Thyroid gland (tissue), 4 donors: ENCODE results near the gene ZSWIM6. TPM values are rescaled to one million over a fixed set of nuclear protein-coding genes. Genes with fewer than 3 reads are reported as not detected.

Experiments
- DNase-seq, 2 donors: peaks; one replicate each; pipeline ENCODE4 v3.0.0-alpha.2; 2019
- H3K27ac ChIP-seq, 3 donors: fragments of 200-600 bp; sonication (generic); 1 replicate in 2 of 3; 2 replicates in 1 of 3; pipeline ENCODE4 v1.5.1; 2016 to 2019; ENCODE audit warnings: mild to moderate bottlenecking in 1 of 3, moderate library complexity in 1 of 3
- H3K27me3 ChIP-seq: fragments of 200-600 bp; sonication (generic); one replicate; pipeline ENCODE4 v1.5.1; 2019
- H3K36me3 ChIP-seq, 2 donors: fragments of 200-600 bp; sonication (generic); one replicate each; pipeline ENCODE4 v1.5.1; 2016 to 2019
- H3K4me1 ChIP-seq, 2 donors: fragments of 200-600 bp; sonication (generic); one replicate each; pipeline ENCODE4 v1.5.1; 2017 to 2019
- H3K4me3 ChIP-seq, 3 donors: fragments of 200-600 bp; sonication (generic); replicated peaks in 1 of 3; 1 replicate in 2 of 3; 2 replicates in 1 of 3; pipeline ENCODE4 v1.5.1; 2016; ENCODE audit warnings: mild to moderate bottlenecking in 1 of 3
- H3K9me3 ChIP-seq: fragments of 200-600 bp; sonication (generic); one replicate; pipeline ENCODE4 v1.5.1; 2017
- CTCF ChIP-seq, 6 experiments: fragments of 200-600 bp in 3 of 6; fragments of 450-650 bp in 3 of 6; sonication (generic) in 3 of 6; IDR thresholded peaks; one replicate each; pipeline ENCODE4 v1.5.1; 2016 to 2019; ENCODE audit warnings: antibody characterized with exemption in 6 of 6, mild to moderate bottlenecking in 2 of 6, inconsistent platforms in 1 of 6, moderate library complexity in 1 of 6
- POLR2A ChIP-seq, 2 donors: fragments of 450-650 bp; IDR thresholded peaks; one replicate each; pipeline ENCODE4 v1.6.1; 2017; ENCODE audit warnings: antibody characterized with exemption in 2 of 2, mild to moderate bottlenecking in 2 of 2, moderate library complexity in 1 of 2
- WGBS, 2 donors: methylation state at CpG; one replicate each; pipeline ENCODE4 v1.1.5; 2017; 5-methylcytosine and 5-hydroxymethylcytosine counted together
- intact Hi-C: fragments of 100-400 bp; cut with DNase I; formaldehyde crosslinking; loops from one replicate; pipeline ENCODE4 v1.15.1; 2023
- total RNA-seq, 4 donors: library from RNA; depleted of rRNA; stranded (reverse); fragments of >200 nt; gene quantifications; one replicate each; pipeline ENCODE4 v1.2.3, GENCODE V29; 2016

ZSWIM6 gene
- total RNA-seq, 4 donors from 2014 or later = 11.8 to 20.1 (median 14.5) TPM

- no peaks in the 10 kb centered on the region for H3K36me3 ChIP-seq
- H3K9me3 ChIP-seq = no peaks in the 10 kb centered on the region
- no peaks in the 10 kb centered on the region for H3K27me3 ChIP-seq
- H3K4me1 ChIP-seq = peaks cover 16 to 24% of the 10 kb centered on the region in 2 donors
- intact Hi-C loops = no loop called here
- WGBS, 2 donors = 95% methylated on average over 1 of the region's 1 CpG
- H3K4me3 ChIP-seq = no peak overlapping the region
- TF ChIP-seq CTCF (IDR thresholded peaks at IDR 0.05) (no peak), POLR2A (IDR thresholded peaks at IDR 0.05) (no peak)
- no peak overlapping the region for H3K27ac ChIP-seq
- DNase-seq = peak in 1 of 2 donors; percentile 5
These were observed 21.2 kb downstream of the ZSWIM6 start for GRCh38 chr5:61353293-61353692.

- H3K27me3 ChIP-seq = no peaks in the 10 kb centered on the region
- H3K9me3 ChIP-seq = no peaks in the 10 kb centered on the region
- intact Hi-C loops = no loop called here
- no peaks in the 10 kb centered on the region for H3K36me3 ChIP-seq
- WGBS, 2 donors = 94 to 99% methylated on average over 2 of the region's 2 CpGs
- peaks cover 16 to 24% of the 10 kb centered on the region in 2 donors for H3K4me1 ChIP-seq
- H3K4me3 ChIP-seq = no peak overlapping the region
- H3K27ac ChIP-seq = no peak overlapping the region
- no peak for TF ChIP-seq POLR2A (IDR thresholded peaks at IDR 0.05)
- TF ChIP-seq CTCF (IDR thresholded peaks at IDR 0.05) = no peak
- DNase-seq = no peak
These were observed 22.1 kb downstream of the ZSWIM6 start for GRCh38 chr5:61354199-61354598.

GRCh38 chr5:61357745-61358144 lies 25.7 kb downstream of the ZSWIM6 start:
- Histone ChIP-seq H3K4me3 (no peak overlapping the region), H3K9me3 (no peaks in the 10 kb centered on the region), H3K27me3 (no peaks in the 10 kb centered on the region), H3K36me3 (no peaks in the 10 kb centered on the region), H3K27ac (no peak overlapping the region), H3K4me1 (peaks cover 4 to 7% of the 10 kb centered on the region in 2 donors)
- no peak for TF ChIP-seq POLR2A (IDR thresholded peaks at IDR 0.05)
- peak in 4 of 6 experiments; percentile 15 to 31 (median 26) for TF ChIP-seq CTCF (IDR thresholded peaks at IDR 0.05)
- peak in 1 of 2 donors; percentile 19 for DNase-seq
- 19 to 44% methylated on average over 2 of the region's 2 CpGs for WGBS, 2 donors
- intact Hi-C loops = no loop called here

- WGBS, 2 donors = 91 to 93% methylated on average over 2 of the region's 2 CpGs
- intact Hi-C loops = no loop called here
- Histone ChIP-seq H3K4me3 (no peak overlapping the region), H3K27ac (no peak overlapping the region), H3K9me3 (no peaks in the 10 kb centered on the region), H3K4me1 (no peaks in the 10 kb centered on the region), H3K36me3 (no peaks in the 10 kb centered on the region), H3K27me3 (no peaks in the 10 kb centered on the region)
- TF ChIP-seq CTCF (IDR thresholded peaks at IDR 0.05) = peak in 1 of 6 experiments; percentile 15
- TF ChIP-seq POLR2A (IDR thresholded peaks at IDR 0.05) = no peak
- DNase-seq = no peak
These were observed 30.8 kb downstream of the ZSWIM6 start for GRCh38 chr5:61362796-61363368.

- intact Hi-C loops = no loop called here
- 86 to 89% methylated on average over 3 of the region's 3 CpGs for WGBS, 2 donors
These were observed 31.5 kb downstream of the ZSWIM6 start for GRCh38 chr5:61363401-61364114.

More at GRCh38 chr5:61363401-61364114, 31.5 kb downstream of the ZSWIM6 start:
- Histone ChIP-seq H3K36me3 (no peaks in the 10 kb centered on the region), H3K27me3 (no peaks in the 10 kb centered on the region), H3K27ac (no peak overlapping the region), H3K9me3 (no peaks in the 10 kb centered on the region), H3K4me3 (no peak overlapping the region), H3K4me1 (no peaks in the 10 kb centered on the region)
- no peak for DNase-seq
- TF ChIP-seq POLR2A (IDR thresholded peaks at IDR 0.05) = no peak
- no peak for TF ChIP-seq CTCF (IDR thresholded peaks at IDR 0.05)
